Endometrium (tissue), 2 donors: Measurements from ENCODE around the gene EGFL8.

ENCODE experiments used
- FAIRE-seq: peaks from 2 replicates; lab custom pipeline; 2012; peaks lifted over from hg19 to GRCh38; lab: Jason Lieb, UNC
- donor health status: control.
- donor health status: control.

The EGFL8 gene

GRCh38 chr6:32146687-32147086 lies 17.7 kb upstream of the EGFL8 start:
- FAIRE-seq: no peak

- FAIRE-seq: no peak
Observed at GRCh38 chr6:32147401-32148132, 16.8 kb upstream of the EGFL8 start.

GRCh38 chr6:32148289-32149091 lies 15.9 kb upstream of the EGFL8 start:
- no peak for FAIRE-seq

GRCh38 chr6:32149092-32149755 lies 15.2 kb upstream of the EGFL8 start:
- no peak for FAIRE-seq

GRCh38 chr6:32149932-32150870 lies 14.2 kb upstream of the EGFL8 start:
- FAIRE-seq: no peak

GRCh38 chr6:32151181-32151862 lies 13.1 kb upstream of the EGFL8 start:
- no peak for FAIRE-seq

GRCh38 chr6:32151863-32152768 lies 12.3 kb upstream of the EGFL8 start, which contains the start of gene PRRT1:
TSS of gene PRRT1 (minus strand) at chr6:32151939. CDS start at chr6:32151827, 112 bp downstream.
- FAIRE-seq: no peak

GRCh38 chr6:32152769-32153563 lies 11.4 kb upstream of the EGFL8 start:
- no peak for FAIRE-seq

- no peak for FAIRE-seq
Observed at GRCh38 chr6:32153564-32154513, 10.6 kb upstream of the EGFL8 start, which contains the start of gene PPT2. TSS of gene PPT2 (plus strand) at chr6:32154141. CDS start at chr6:32154595, 454 bp downstream.

GRCh38 chr6:32154514-32155161 lies 9.8 kb upstream of the EGFL8 start:
- FAIRE-seq: no peak

- FAIRE-seq: no peak
Observed at GRCh38 chr6:32156891-32157290, 7.5 kb upstream of the EGFL8 start.

- FAIRE-seq: no peak
Observed at GRCh38 chr6:32158052-32158451, 6.3 kb upstream of the EGFL8 start.

GRCh38 chr6:32163559-32164258 lies 686 bp upstream of the EGFL8 start:
- FAIRE-seq: no peak

- FAIRE-seq: no peak
Observed at GRCh38 chr6:32166411-32167061, 2.1 kb downstream of the EGFL8 start.

- FAIRE-seq: no peak
Observed at GRCh38 chr6:32167154-32167760, 2.9 kb downstream of the EGFL8 start.

GRCh38 chr6:32167761-32168262 lies 3.4 kb downstream of the EGFL8 start:
- FAIRE-seq: no peak
